HTR-8/SVneo (cell line): ENCODE measurements around the gene CCT3.
"Not testable (repeated sequence)": the region's sequence is repeated elsewhere in the genome, so short reads cannot be mapped to it uniquely, and the experiment has no call there.

ENCODE experiments used
- DNase-seq: peaks from one replicate; pipeline ENCODE4 v3.0.0; 2011; ENCODE audit warnings: low spot score, mixed read lengths; ENCODE audit not compliant: insufficient read length
- FAIRE-seq: peaks from 2 replicates; lab custom pipeline; 2011; peaks lifted over from hg19 to GRCh38; lab: Jason Lieb, UNC

The CCT3 gene

DNA sequence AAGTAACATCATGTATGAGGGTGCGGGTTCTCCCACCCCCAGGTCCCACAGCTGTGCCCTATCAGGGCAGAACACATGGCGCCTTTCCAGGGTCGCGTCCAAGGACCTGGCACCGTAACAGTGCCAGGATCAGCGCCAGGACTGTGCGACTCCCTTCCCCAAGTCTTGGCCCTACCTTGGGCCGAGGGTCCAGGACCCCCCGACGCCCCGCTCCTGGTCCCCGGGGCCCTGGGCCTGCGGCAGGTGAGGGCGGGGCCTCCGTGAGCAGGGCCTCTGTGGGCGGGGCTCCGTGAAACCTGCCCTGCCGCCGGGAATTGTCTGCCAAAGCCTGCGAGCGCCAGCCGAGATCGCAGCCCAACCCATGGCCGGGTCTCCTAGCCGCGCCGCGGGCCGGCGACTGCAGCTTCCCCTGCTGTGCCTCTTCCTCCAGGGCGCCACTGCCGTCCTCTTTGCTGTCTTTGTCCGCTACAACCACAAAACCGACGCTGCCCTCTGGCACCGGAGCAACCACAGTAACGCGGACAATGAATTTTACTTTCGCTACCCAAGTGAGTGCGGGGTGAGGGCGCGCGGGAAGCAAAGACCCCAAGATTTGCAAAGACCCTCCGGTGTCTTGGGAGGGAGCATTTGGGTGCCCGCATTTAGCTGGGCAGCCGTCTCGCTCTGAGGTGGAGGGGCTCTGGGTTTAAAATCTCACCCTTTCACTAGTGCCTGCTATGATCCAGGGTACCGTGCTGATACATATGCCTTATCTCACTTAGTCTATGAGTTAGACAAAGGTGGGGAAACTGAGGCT lies 31.0 kb upstream of the CCT3 start, which contains the start of gene RHBG:
Gene RHBG (plus strand): TSS at position 323 of the 796 bp plus-strand sequence. CDS start 39 bp downstream, at position 362.
- no peak for DNase-seq

DNA sequence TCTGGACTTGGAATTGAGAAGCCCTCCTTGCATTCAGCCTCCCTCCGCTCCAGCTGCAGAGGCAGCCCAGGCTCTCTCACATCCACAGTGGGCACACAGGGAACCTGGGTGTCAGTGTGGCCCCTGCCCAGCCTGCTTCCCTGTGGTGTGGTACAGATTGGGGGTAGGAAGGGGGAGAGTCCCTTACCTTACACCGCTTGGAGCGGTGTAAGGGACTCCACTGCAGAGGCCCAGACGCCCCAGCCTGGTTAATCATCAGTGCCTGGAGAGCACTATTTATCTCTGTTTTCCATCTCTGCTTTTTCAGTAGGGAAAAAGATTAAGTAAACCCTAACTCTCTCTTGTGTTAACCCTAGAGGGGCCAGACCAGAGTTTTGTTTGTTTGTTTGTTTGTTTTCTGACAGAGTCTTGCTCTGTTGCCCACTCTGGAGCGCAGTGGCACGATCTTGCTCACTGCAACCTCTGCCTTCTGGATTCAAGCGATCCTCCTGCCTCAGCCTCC lies 30.1 kb upstream of the CCT3 start:
- DNase-seq, result no peak
- FAIRE-seq, result no peak

More for the DNA sequence above, 31.0 kb upstream of the CCT3 start, which contains the start of gene RHBG:
- FAIRE-seq, result no peak

- DNase-seq, result no peak
- no peak for FAIRE-seq
These were observed 29.5 kb upstream of the CCT3 start for GRCh38 chr1:156367383-156368156.

DNA sequence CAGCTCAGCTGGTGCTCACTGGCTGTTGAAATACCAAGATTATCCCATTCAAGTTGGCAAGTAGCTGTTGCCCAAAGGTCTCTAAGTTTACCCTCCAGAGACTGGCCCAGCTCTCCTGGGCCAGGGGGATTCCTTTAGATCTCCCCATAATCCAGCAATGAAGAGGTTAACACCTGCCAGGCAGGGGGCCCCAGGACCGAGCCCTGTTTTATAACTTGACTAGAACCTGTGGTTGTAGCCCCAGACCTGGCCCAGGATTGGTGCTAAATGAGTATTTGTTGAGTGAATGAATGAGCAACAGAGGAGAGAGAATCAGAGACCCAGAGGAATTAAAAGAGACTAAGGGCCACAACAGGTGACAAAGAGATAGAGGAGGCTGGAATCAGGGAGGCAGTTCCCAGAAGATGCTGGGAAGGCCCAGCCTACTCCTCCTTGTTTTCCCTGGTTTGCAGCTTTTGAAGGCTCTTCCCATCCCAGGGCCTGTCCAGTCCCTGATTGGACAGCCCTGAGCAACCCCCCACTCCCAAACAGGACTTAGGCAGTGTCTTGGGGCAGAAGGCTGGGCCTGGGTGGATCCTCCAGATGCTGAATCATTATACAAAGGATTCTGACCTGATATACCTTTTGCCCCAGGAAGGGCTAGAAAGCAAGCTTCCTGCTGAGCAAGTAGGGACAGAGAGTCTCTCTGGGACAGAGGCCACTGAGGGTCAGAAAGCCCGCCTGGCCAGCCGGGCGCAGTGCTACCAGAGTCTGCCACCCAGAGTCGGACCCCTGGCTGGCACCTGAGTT lies 28.5 kb upstream of the CCT3 start:
- no peak for DNase-seq
- FAIRE-seq, result no peak

DNA sequence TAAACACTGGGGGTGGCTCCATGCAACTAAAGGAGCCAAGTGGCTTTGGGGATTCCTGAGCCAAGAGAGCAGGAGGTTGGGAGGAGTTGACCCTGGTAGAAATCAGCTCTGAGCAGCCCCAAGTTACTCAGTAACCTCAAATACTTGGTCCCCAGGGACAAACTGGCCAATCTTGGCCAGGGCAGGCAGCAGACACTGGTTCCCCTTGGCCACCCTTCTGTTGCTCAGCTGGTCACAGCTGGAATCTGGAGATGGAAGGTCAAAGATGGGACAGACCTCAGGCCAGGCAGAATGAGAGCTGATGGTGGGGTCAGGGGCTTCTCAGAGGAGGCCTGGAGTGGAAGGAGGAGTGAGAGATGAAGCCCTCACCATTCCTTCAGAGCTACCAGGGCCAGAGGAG lies 27.7 kb upstream of the CCT3 start:
- FAIRE-seq, result no peak

GRCh38 chr1:156360534-156360933 lies 22.4 kb upstream of the CCT3 start:
- FAIRE-seq, result no peak
- DNase-seq, result no peak

More for the DNA sequence above, 27.7 kb upstream of the CCT3 start:
- DNase-seq, result no peak

DNA sequence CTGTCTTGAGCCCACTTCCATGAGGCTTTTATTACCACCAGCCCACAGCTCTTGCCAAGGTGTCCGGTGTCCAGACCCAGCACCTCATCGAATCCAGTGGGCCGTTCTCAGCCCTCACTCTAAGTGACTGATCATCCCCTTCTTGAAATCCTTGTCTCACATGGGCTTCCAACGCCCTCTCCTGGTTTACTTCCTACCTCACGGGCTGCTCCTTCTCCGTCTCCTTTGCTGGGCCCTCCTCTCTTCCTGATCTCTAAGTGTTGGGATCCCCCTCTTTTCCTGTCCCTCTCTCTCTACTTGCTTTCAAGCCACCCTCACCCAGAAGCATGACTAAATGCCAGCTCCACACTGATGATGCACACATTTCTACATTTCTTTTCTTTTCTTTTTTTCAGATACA lies 21.9 kb upstream of the CCT3 start:
- DNase-seq (peak; percentile 41), FAIRE-seq (no peak)

DNA sequence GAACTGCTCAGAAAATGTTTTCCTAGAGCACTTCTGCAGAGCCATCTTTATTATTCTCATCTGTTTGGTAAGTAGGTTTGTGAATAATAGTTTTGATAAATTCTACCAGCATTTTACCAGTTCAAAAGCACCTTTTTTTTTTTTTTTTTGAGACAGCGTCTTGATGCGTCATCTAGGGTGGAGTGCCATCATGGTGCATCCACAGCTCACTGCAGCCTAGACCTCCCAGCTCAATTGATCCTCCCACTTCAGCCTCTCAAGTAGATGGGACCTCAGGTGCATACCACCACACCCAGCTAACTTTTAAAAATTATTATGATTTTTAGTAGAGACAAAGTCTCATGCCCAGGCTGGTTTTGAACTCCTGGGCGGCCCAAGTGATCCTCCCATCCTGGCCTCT lies 21.2 kb upstream of the CCT3 start:
- FAIRE-seq, result no peak

DNA sequence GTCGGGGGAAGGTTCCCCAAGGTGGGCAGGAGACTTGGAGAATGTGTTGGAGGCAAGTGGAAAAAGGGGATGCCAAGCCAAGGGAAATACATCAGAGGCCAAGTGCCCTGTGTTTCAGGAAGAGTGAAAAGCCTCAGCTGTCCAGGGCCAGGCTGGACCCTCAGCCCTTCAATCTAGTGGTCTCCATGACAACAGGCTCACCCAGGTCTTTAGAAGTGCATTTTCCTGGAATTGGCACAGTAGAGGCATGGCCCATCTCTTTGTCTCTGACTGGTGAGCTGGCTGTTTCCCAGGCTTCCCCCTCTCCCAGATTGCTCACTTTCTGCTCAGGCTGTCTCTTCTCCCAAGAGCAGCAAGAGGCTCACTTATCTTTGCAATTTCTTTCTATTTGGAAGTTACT lies 20.5 kb upstream of the CCT3 start:
- FAIRE-seq (no peak), DNase-seq (no peak)

More for the DNA sequence above, 21.2 kb upstream of the CCT3 start:
- DNase-seq, result no peak

DNA sequence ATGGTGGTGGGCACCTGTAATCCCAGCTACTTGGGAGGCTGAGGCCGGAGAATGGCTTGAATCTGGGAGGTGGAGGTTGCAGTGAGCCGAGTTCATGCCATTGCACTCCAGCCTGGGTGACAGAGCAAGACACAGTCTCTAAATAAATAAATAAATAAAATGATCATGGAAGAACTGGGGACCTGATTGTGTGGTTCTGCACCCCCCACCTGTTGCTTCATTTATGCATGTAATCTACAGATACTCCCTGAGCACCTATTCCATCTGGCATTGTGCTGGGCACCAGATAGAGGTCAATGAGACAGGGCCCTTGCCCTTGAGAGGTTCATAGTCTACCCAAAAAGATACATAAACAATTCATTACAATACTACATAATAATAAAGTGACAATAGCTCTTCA lies 19.9 kb upstream of the CCT3 start:
- DNase-seq (no peak), FAIRE-seq (no peak)

GRCh38 chr1:156356875-156357534 lies 18.9 kb upstream of the CCT3 start:
- FAIRE-seq (no peak), DNase-seq (peak; percentile 50)

DNA sequence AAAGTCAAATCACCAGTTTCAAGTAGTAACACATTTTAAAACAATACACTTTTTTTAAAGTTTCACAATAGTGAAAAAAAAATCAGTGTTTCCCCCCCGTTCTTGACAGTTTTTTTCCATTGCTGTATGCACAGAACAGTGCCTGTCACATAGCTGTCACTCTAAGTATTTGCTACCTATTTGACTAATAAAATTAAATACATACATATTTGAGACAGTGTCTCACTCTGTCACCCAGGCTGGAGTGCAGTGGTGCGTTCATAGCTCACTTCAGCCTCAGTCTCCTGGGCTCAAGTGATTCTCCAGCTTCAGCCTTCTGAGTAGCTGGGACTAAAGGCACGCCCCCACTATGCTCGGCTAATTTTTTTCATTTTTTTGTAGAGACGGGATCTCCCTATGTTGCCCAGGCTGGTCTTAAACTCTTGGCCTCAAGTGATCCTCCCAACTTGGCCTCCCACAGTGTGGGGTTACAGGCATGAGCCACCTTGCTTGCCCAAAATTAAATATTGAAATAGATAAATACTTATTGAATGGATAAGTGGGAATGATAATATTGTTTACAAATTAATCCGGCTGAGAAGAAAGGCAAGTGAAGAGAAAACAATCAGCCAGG lies 18.3 kb upstream of the CCT3 start:
- no peak for FAIRE-seq

GRCh38 chr1:156352481-156352880 lies 14.4 kb upstream of the CCT3 start:
- DNase-seq, FAIRE-seq: not testable (repeated sequence)

More for the DNA sequence above, 18.3 kb upstream of the CCT3 start:
- no peak for DNase-seq

DNA sequence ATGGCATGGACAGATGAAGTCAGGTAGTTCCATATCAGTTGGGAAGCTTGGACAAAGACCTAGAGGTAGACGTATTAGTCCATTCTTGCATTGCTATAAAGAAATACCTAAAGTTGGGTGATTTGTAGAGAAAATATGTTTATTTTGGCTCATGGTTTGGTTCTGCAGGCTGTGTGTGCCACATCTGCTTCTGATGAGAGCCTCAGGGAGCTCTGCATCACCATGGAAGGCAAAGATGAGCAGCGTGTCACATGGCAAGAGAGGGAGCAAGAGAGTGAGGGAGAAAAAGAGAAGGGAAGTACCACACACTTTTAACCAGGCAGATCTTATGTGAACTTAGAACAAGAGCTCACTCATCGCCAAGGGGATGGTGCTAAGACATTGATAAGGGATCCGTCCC lies 9.2 kb upstream of the CCT3 start:
- no peak for DNase-seq
- no peak for FAIRE-seq

GRCh38 chr1:156346636-156347035 lies 8.5 kb upstream of the CCT3 start:
- FAIRE-seq (no peak), DNase-seq (no peak)

DNA sequence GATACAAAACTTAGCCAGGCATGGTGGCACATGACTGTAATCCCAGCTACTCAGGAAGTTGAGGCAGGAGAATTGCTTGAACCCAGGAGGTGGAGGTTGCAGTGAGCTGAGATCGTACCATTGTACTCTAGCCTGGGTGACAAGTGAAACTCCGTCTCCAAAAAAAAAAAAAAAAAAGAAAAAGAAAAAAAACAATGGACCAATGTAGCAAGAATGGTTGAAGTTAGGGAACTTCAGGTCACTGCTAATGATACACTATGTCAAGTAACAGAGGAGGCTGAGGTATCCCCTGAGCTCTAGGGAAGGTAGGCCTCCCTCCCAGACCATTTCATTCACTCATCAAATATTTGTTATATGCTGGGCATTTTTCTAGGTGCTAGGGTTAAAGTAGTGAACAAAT lies 7.9 kb upstream of the CCT3 start:
- FAIRE-seq, DNase-seq: not testable (repeated sequence)

GRCh38 chr1:156344409-156344808 lies 6.3 kb upstream of the CCT3 start:
- no peak for DNase-seq

GRCh38 chr1:156342166-156342955 lies 4.3 kb upstream of the CCT3 start:
- DNase-seq (no peak), FAIRE-seq (no peak)

More at GRCh38 chr1:156344409-156344808, 6.3 kb upstream of the CCT3 start:
- no peak for FAIRE-seq

GRCh38 chr1:156337888-156338179 lies 258 bp downstream of the CCT3 start:
- no peak for DNase-seq
- FAIRE-seq, result no peak
